NCI-H774 (cell line): Measurements from ENCODE around the gene PARK7.

ENCODE experiments used
- DNase-seq: peaks from one replicate; lab custom pipeline; 2025; lab: John Stamatoyannopoulos, UW

PARK7 gene

DNA sequence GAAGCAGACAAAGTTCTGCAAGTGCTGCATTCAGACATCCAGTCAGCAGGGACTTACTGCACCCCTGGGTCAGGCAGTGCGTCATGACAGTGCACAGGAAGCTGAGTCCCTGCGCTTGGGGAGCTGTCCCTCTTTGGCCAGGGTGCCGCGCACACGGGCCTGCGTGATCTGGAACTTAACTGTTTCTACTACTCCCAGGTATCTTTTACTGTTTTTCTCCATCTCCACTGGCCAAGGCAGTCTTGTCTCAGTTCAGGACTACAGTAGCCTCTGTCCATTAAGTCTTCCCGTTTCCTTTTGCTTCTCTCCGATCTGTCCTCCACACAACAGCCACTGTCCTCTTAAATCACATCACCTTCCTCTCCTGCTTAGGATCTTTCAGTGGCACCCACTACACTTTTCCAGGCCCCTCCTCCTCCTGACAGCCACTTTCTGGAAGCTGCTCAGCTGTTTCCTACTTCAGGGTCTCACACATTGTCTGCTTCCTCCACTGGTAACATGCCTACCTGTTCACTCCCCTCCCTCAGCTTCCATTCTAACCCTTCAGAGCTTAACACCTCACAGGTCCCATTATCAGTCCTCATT lies 48.7 kb downstream of the PARK7 start:
- DNase-seq = no peak

DNA sequence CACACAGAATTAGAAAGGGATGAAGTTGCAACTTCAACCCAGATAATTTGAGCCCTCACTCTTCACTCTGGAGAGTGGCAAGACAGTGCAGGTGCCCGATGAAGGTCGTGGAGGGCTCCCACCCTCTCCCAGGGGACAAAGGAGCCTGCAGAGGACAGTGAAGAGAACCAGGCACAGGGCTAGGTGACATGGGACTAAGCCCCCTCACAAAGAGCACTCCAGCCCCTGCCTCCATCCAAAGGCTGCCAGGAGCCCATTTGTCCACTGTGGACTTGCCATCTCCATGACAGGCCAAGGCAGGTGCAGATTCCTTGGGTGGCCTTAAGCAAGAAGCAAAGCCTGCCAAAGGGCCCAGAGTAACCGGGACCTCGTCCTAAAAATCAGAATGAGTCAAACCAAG lies 49.5 kb downstream of the PARK7 start:
- DNase-seq = no peak

DNA sequence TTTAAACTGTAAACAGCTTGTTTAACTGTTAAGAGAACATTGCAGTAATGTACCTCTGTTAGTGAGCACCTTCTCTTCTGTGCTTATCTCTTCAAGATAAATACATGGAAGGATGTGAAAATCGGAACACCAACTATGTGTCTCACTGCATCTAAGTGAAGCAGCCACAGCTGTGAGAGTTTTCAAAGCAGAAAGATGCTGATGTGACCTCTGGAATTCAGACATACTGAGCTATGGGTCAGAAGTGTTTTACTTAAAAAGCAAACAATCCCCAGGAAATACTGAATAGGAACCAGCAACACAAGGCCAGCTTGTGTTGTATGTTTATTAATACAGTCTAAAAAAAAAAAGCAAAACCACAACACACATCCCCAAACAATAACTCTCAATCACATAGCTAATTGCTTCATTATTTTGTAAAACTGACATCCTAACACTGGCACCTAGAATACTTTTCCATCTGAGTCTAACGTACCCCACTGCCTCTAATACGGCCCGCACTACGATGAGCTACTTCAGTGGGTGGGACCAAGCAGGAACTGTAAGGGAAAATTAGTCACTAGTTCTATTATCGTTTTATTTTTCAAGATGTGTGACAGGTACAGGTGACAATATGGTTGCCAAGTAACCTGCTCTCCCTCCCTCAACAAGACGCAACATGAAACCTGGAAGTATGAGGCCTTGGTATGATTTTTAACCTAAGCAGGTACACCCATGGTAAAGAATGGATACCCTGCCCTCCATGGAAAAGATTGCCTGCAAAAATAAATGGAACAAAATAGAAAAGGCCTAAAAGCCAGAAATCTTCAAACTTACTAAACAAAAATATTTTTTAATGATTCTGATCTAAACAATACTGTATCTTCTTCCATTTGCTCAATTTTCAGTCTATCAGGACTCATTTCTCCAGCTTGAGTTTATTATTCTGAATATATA lies 50.7 kb downstream of the PARK7 start:
- no peak for DNase-seq

DNA sequence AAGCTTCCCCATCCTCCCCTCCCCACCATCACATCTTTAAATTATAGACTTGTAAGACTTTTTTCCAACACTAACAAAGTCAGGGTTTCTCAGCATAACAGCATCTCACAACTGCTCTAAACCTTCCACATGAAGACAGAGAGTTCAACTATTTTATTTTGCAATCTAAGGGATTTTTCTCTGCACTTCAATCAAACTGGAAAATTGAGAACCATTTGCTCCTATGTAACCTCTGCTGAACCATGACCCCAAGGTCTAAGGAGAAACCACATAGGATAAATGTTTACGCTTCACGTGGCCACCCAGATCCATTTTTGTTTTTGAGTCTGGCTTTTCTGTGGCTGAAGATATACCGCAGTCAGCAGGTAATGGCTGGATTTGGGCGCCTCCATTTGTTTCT lies 51.4 kb downstream of the PARK7 start:
- no peak for DNase-seq

DNA sequence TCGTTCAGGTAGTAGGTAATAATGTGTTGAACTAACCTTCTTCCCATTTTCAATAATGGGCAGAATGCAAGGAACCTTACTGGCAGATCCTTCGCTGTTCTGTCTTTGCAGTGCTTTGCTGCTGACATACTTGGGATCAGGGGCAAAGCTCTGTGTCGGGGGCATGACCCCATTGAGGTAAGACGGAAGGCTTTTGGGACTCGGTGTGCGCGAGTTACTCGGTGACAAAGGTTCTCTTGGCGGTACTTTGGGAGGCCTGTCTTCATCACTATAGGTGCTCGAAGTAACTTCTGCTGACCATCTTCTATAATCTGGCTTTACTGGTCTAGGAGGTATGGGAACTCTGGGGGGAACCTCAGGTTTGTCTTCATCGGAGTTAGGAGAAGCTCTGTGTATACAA lies 51.9 kb downstream of the PARK7 start:
- no peak for DNase-seq

DNA sequence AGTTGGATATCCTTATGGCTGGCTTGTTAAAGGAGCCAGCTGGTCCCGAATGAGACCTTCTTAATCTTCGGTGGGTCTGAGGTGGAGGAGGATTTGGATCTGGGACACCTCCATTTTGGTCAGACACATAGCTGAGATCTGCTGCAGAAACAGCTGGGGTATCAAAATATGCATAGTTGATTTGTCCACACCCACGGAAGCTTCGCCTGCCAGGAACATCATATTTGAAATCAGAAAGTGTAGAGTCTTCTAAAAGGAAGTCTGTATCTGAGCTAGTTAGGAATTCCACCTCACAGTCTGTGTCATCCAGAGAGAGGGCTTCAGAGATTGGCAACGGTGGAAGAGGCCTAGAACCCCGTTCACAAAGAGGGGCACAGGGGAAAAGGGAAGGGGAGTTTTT lies 52.3 kb downstream of the PARK7 start:
- DNase-seq = no peak

DNA sequence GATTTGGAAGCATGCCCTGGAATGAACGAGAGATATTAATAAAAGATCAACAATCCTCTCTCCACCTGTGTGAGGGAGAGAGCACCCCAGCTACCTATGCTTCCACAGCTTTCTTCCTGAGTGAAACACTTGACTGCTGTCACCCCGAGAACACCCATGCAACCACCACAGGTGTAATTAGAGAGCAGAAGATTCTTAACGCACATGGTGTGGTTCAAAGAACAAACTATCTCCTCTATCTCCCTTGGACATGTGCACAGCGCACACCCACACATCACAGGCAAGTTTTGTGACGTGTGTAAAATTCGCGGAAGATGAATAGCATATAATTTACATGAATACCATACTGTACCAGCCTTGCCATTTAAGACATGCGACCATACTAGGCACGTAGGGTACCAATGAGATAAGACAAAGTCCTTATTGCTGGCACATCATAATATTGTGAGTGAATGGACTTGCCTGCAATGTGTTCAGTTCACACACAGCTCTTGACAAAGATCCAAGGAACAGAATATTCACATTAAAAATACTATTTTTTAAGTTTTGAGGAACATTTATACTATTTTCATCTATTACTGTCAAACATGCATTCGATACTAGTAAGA lies 53.0 kb downstream of the PARK7 start:
- no peak for DNase-seq

DNA sequence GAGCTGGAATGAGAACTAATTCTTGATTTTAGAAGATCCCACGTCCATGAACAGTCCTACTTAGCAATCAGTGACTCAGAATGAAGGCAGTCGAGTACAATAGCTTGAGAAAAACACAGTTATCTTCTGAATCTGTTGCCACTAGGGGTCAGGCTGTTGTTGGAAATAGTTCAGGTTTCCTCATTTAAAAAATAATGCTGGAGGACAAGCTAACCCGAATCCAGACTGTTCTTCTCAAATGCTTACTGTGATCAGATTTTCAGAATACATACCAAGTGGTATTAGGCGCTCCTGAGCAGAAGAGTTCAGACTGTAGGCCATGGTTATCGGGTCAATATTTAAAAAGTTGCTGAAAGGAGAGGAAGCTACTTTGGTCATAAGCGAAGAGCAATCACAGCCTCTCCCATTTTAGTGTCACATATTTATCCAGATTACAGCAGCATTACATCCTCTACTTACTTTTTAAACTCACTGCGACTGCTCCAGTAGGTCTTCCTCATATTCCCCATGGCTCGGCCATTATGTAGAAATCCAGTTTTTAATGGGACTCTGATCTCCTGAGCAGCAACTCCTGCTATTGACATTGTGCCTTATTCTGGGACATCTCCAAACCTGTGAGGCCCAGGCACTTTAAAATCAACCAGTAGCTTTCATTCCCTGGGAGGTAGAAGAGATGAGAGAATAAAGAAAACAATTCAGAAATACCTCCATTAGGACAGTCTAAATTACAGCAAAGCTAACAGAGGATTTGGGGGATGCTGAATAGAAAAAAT lies 53.7 kb downstream of the PARK7 start:
- DNase-seq = no peak

DNA sequence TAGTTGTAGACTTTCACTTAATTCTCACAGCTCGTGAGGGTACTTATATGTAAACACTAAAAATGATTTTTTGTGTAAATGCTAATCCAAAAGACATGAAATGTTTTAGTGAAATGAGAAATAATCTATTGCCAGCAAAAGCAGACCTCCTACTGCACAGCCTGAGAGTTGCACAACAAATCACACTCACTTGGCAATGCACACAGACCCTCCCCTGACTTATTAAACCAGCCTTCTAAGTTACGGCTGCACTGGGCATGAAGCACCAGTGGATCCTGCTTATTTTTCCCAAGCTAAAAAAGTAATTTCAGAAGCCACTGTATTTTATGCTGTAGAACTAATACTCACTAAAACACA lies 54.3 kb downstream of the PARK7 start:
- no peak for DNase-seq

DNA sequence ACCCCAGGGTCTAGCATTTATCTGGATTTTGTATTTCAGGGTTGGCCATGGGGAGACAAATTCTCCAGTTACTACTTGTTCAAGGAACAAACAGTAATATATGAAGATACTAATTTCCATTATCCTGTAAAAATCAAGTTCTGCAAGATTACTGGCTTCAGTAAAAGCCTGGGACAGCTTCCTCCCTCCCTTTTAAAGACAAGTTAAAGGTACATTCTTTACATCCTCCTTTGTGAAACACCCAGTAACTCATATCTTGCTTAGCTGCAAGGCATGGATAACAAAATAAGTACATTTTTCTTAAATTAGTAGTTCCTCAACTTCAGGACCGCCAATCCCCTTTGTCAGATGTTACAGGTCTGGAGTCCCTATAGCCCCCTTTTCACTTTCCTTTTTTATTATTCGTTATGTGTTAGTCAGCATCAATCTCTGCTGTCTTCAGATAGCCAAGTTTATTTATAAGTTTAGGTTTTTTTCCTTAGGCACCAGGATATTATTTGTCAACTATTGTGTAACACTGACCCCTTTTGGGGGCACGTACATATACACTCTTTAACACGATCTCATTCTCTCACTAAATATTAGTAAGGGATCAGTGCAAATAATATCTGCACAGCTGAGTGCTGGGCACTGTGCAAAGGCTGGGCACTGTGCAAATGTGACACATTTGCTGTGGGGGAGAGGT lies 54.8 kb downstream of the PARK7 start:
- no peak for DNase-seq

DNA sequence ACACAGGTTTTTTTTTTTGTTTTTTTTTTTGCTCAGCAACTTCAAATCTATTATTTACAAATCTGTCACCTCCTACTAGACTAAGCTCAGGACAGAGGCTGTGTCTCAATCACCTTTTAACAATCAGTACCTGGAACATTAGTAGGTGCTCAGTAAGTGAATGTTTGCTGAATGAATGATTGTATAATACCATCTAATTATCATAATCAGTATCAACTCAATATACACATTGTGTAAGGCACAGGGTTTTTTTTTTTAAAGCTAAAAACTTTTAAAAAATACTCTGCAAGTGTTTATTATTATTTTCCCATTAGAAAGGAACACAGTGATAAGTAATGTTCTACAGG lies 55.4 kb downstream of the PARK7 start:
- no peak for DNase-seq

DNA sequence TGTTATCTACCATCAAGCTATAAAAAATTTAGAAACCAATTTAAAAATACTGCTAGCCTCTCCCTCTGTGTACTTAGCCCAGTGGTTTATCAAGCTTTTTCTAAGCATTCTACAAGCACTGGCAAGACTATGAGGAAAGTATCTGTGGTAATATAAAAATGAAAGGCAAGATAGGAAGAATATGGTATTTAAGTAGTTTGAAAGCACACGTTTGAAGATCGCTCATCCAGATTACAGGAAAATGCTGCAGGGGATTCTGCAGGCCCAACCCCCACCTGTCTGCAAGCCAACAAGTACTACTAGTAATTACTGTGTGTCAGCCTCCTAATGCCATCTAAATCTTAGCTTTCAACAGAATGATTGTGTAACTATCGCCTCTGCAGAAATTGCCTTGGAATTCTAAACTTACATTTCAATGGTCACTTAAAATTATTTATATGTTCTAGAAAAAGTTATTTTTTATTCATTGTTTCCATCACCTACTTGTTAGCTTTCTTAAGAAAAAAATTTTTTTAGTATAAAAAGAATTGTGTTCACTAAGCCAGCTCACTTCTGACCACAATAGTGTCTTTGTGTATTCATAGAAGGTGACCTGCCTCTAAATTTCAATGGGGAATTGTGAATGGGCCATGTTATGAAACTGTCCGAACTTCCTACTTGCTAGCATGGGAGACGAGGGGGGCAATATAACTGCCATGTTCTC lies 56.1 kb downstream of the PARK7 start:
- no peak for DNase-seq

DNA sequence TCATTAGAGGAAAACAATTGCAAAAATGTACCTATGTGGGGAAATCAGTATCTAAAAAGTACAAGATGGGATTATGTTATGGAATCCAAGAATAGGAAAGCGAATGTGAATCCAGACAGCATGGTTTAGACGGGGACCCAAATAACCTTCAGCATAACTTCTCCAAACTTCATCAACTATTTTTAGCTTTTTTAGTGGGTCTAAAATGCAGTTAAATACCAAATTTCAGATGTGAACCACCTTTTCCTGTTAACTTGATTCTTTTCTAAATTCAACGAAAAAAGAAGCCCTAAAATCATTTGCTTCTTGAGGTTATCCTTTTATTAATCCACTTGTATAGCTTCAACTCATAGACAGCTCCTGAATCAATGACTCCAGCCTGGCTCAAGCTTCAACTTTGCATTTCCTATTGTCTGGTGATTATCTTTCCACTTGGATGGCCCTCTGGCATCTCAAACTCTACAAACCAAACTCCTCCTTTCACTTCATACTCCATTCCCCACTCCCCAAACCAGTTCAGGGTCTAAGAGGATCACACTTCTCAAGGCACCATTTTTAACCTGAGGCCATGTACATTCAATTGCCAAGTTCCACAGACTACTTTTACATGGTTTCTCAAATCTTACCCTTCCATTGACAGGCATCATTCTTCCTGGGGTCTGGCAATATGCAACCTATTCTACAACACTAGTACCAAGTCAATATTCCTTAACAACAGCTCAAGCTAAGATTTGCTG lies 57.1 kb downstream of the PARK7 start:
- DNase-seq = no peak

DNA sequence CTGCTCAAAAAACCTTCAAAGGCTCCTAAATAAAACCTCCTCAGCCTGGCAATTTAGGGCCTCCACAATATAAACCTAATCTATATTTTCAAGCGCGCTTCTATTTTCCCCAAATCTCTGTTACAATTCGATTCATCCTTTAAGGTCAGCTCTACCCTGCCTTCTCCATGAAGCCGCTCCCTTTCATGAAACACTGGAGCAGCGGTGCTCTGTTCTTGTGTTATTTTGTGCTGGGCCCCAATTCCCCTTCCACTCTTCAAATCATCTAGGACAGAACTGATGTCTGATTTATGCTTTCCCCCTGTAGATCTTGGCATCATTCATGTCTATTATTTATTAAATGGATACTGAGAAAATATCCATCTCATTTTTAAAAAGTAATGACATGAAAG lies 57.7 kb downstream of the PARK7 start:
- DNase-seq = no peak

DNA sequence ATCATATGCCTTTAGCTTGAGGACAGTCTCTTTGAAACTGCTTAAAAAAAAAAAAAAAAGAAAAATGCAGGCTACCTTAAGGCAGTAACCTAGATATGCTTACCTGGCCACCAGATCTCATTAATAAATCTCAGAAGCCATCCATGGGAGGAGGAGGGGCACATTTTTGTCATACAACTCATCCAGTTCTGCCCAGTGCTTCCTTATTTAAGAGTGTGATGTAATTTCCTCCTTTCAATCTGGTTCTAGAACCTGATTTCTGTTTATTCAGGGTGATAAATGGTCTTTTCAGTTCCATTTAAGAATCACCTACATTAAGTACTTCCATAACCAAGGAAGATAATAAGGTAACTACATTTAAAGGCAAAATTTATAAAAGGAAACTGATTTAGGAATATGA lies 58.5 kb downstream of the PARK7 start:
- DNase-seq = no peak

DNA sequence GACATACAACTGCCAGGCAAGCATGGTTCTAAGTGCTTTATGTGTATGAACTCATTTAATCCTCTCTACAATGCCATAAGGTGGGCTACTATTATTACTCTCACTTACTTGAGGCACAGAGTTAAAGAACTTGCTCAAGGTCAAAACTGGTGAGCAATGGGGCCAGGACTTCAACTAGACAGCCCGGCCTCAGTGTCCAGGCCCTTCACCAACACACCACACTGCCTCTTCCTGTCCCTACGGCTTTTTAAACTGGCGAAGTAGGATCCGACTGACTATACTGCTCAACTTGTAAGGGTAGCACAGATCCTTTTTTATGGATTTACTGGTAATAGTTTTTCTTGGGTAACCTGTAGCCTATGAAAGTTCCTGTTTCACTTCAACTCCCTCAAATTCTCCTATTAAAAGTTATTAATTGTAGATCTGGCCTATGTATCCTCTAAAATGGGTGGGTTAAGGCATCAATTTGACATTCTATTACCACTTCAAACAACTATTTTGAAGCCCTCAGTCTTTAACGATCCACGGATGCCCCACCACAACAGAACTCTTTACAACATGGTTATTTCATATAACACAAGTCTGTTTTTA lies 60.3 kb downstream of the PARK7 start:
- DNase-seq = no peak

DNA sequence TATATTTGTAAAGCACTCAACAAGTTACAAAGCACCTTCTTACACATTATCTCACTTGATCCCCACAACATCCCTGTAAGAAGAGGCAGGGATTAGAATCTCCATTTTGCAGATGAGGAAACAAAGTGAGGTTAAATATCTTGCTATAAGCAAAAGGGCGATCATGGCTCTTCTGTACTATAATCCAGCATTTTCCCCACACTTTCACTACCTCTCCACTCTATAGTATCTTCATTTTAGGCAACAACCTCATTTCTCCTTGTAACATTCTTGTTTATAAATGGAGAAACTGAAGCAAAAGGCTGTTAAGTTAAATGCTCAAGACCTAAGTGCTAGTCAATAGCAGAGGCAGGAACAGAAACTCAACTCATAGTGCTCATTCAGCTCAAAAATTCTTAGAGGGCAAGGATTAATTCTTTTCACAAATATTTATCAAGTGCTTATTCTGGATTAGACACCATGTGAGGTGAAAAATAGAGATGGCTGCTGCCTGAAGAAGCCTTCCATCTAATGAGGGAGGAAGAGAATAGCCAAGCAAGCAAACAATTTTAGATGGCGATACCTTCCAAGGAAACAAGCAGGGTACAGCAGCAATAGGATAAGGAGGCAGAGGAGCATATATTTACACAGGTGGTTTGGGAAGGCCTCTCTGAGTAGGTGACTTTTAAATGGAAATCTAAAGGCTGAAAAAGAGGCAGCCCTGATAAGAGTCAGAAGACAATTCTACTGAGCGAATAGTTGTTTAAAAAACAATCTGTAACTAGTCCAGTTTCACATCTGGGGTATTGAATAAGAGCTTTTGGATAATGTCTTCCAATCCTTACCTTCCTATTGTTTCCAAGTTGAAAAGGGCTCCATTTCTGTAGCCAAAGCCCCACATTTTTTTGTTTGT lies 61.1 kb downstream of the PARK7 start:
- no peak for DNase-seq

DNA sequence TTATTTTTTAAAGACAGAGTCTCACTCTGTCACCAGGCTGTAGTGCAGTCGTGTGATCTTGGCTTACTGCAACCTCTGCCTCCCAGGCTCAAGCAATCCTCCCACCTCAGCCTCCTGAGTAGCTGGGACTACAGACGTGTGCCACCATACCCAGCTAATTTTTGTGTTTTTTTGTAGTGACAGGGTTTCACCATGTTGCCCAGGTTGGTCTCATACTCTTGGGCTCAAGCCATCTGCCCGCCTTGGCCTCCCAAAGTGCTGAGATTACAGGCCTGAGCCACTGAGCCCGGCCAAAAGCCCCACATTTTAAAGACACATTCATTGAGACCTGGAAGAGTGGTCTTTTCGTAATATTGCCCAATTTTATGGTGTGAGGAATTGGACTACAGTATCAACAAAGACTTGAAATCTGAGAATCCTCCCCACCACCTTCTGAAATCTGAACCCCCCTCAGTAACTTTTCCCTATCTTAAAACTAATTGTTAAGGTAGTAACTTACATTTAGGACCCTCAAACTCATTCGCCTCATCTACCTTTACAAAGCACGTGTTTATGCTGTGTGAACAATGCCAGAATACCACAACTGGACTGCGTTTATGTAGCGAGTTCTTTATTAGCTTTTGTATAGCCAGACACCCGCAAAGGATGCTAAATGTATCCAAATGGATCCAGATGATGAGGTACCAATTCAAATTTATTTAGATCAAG lies 61.9 kb downstream of the PARK7 start:
- no peak for DNase-seq

DNA sequence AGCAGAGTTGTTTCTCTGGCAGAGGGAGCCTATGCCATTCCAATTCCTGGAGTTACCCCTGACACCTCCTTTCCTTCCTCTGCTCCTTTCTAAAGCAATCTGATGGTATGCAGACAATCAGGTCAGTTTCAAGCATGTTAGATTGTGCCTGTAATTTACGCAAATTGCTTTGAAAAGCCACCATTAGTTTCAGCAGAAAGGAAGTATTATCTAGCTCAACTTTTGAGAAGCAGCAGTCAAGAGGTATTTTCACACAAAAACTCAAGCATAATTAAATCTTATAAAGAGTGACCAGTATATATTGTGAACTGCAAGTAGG lies 62.4 kb downstream of the PARK7 start:
- no peak for DNase-seq
